Heart left ventricle (tissue), 13 donors: ENCODE measurements around the gene ATXN7L1.

Source experiments
- POLR2A ChIP-seq, 2 donors: fragments of 450-650 bp; IDR thresholded peaks; one replicate each; pipeline ENCODE4 v1.6.1; 2017; ENCODE audit warnings: antibody characterized with exemption in 2 of 2, mild to moderate bottlenecking in 2 of 2, moderate library complexity in 2 of 2
- TF ChIP-seq, protein P1 (sequence below), 12 donors: fragments of 200-600 bp; sonication (generic) in 4 of 12; IDR thresholded peaks; one replicate each; pipeline versions ENCODE4 v1.5.0 to v1.8.0; 2018 to 2022; ENCODE audit warnings: antibody characterized with exemption in 12 of 12, mild to moderate bottlenecking in 5 of 12
- donor health status: ischemic (EF 13 %, LVEDD 7.1; RV severe dilation, severe dysfunction).
- donor health status: DM: no; HTN: yes; CAD: no.
- donor health status: DM: no; HTN: no; CAD: no.
- donor health status: ischemic (EF 25% LVEDD 6.9; RV normal size, moderate dysfunction).
- donor health status: ischemic (EF 25% LVEDD 5.7; RV mildly dilated, moderate dysfunction).
- donor health status: ischemic (EF 35%, LVEDD 5.7; RV mildly dilated, moderate dysfunction).
- donor health status: nonischemic (EF 11% LVEDD 7.7; RV severe dilation, severe dysfunction).
- donor health status: DM: yes; HTN: yes; CAD: no.
- donor health status: PGD.
- donor health status: ischemic (EF 29% LVEDD 5.4; RV normal size, mild dysfunction).
- donor health status: nonischemic (EF 23%, LVEDD 6.1; RV moderate dilation, normal function).

DNA sequence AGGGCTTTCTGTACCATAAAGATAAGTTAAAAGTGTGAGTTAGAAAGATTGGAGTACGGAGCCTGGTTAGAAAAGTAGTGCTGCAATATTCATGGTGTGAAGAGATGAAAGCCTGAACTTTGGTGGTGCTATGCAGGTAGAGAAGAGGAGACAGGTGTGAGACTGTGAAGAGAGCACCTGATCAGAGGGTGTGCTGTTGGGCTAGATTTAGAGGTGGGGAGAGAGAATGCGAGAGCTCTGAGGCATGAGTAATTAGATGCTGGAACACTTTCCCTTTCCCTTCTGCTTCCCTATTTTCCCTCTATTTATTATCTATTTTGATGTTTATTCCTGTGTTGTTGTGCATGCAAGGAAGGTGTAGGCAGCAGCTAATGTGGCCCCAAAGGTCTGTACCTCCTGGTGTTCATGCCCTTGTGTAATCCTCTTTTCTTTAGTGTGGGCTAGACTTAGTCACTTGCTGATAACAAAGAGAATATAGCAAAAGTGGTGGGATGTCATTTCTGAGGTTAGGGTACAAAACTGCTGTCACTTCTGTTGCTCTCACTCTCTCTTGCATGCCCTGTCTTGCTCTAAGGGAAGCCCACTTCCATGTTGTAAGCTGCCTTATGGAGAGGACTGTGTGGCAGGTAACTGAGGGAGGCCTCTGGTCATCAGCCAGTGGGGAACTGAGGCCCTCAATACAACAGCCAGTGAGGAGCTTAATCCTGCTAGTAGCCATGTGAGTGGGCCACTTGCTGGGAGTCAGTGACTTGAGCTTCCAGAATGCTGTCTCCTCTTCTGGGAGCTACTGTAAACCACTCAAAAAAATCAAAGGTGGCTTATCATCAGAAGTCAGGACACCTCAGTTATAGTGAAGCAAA lies 2.6 kb upstream of the ATXN7L1 start:
- TF ChIP-seq, protein P1, sequence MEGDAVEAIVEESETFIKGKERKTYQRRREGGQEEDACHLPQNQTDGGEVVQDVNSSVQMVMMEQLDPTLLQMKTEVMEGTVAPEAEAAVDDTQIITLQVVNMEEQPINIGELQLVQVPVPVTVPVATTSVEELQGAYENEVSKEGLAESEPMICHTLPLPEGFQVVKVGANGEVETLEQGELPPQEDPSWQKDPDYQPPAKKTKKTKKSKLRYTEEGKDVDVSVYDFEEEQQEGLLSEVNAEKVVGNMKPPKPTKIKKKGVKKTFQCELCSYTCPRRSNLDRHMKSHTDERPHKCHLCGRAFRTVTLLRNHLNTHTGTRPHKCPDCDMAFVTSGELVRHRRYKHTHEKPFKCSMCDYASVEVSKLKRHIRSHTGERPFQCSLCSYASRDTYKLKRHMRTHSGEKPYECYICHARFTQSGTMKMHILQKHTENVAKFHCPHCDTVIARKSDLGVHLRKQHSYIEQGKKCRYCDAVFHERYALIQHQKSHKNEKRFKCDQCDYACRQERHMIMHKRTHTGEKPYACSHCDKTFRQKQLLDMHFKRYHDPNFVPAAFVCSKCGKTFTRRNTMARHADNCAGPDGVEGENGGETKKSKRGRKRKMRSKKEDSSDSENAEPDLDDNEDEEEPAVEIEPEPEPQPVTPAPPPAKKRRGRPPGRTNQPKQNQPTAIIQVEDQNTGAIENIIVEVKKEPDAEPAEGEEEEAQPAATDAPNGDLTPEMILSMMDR (IDR thresholded peaks at IDR 0.05), result no peak
- TF ChIP-seq POLR2A (IDR thresholded peaks at IDR 0.05), result no peak
